ENCODE data around the gene ZC3H11A. TPM values are rescaled to one million over a fixed set of nuclear protein-coding genes. Genes with fewer than 3 reads are reported as not detected.

The ZC3H11A gene
- total RNA-seq, 2 donors from 2014 or later, result 65.6 to 66.9 TPM

GRCh38 chr1:203799157-203799556 lies 3.7 kb downstream of the ZC3H11A start:
- TF ChIP-seq CTCF (IDR thresholded peaks at IDR 0.05), result no peak
- TF ChIP-seq POLR2A (IDR thresholded peaks at IDR 0.05), result no peak
- DNase-seq (no peak), ATAC-seq (no peak)
- H3K27me3 ChIP-seq, result no peaks in the 10 kb centered on the region
- H3K4me3 ChIP-seq, result no peak overlapping the region
- intact Hi-C loops (cut with DNase I), result no loop called here
- H3K4me1 ChIP-seq, result peaks cover 70% of the 10 kb centered on the region
- 88 to 91% methylated on average over 4 of the region's 4 CpGs for WGBS, 2 donors
- H3K27ac ChIP-seq, result no peak overlapping the region
- H3K9me3 ChIP-seq, result no peaks in the 10 kb centered on the region
- no peaks in the 10 kb centered on the region for H3K36me3 ChIP-seq (replicated peaks in 1 of 2; ENCODE audit: insufficient read depth in 1 of 2, low read depth in 2 of 2)

GRCh38 chr1:203799971-203800370 lies 4.5 kb downstream of the ZC3H11A start:
- DNase-seq (no peak), ATAC-seq (no peak)
- TF ChIP-seq POLR2A (IDR thresholded peaks at IDR 0.05) (no peak), CTCF (IDR thresholded peaks at IDR 0.05) (no peak)
- no peaks in the 10 kb centered on the region for H3K36me3 ChIP-seq (replicated peaks in 1 of 2; ENCODE audit: insufficient read depth in 1 of 2, low read depth in 2 of 2)
- 13 to 29% methylated on average over 1 of the region's 1 CpG for WGBS, 2 donors
- intact Hi-C loops (cut with DNase I), result no loop called here
- H3K4me3 ChIP-seq, result no peak overlapping the region
- no peaks in the 10 kb centered on the region for H3K27me3 ChIP-seq
- H3K4me1 ChIP-seq, result peaks cover 68% of the 10 kb centered on the region
- no peaks in the 10 kb centered on the region for H3K9me3 ChIP-seq
- H3K27ac ChIP-seq, result peak overlapping the region in 1 of 4 donors; percentile 37

- DNase-seq (no peak), ATAC-seq (no peak)
- peaks cover 0 to 5% of the 10 kb centered on the region in 2 donors for H3K36me3 ChIP-seq (replicated peaks in 1 of 2; ENCODE audit: insufficient read depth in 1 of 2, low read depth in 2 of 2)
- H3K27me3 ChIP-seq, result no peaks in the 10 kb centered on the region
- peaks cover 26% of the 10 kb centered on the region for H3K4me1 ChIP-seq
- TF ChIP-seq CTCF (IDR thresholded peaks at IDR 0.05) (no peak), POLR2A (IDR thresholded peaks at IDR 0.05) (no peak)
- H3K4me3 ChIP-seq, result no peak overlapping the region
- intact Hi-C loops (cut with DNase I), result no loop called here
- no peak overlapping the region for H3K27ac ChIP-seq
- WGBS, 2 donors, result 95 to 98% methylated on average over 7 of the region's 7 CpGs
- no peaks in the 10 kb centered on the region for H3K9me3 ChIP-seq
These were observed 10.3 kb downstream of the ZC3H11A start for GRCh38 chr1:203805689-203806088.

GRCh38 chr1:203807196-203807595 lies 11.8 kb downstream of the ZC3H11A start:
- intact Hi-C loops (cut with DNase I), result no loop called here
- no peak for ATAC-seq
- peaks cover 14% of the 10 kb centered on the region for H3K4me1 ChIP-seq
- peaks cover 0 to 5% of the 10 kb centered on the region in 2 donors for H3K36me3 ChIP-seq (replicated peaks in 1 of 2; ENCODE audit: insufficient read depth in 1 of 2, low read depth in 2 of 2)
- WGBS, 2 donors, result 93 to 94% methylated on average over 2 of the region's 2 CpGs
- H3K27me3 ChIP-seq, result no peaks in the 10 kb centered on the region
- no peak overlapping the region for H3K4me3 ChIP-seq
- no peak overlapping the region for H3K27ac ChIP-seq
- DNase-seq, result no peak
- TF ChIP-seq POLR2A (IDR thresholded peaks at IDR 0.05) (no peak), CTCF (IDR thresholded peaks at IDR 0.05) (no peak)
- no peaks in the 10 kb centered on the region for H3K9me3 ChIP-seq

- WGBS, 2 donors, result 98 to 100% methylated on average over 2 of the region's 2 CpGs
These were observed 18.3 kb downstream of the ZC3H11A start for GRCh38 chr1:203813581-203814341.

More at GRCh38 chr1:203813581-203814341, 18.3 kb downstream of the ZC3H11A start:
- H3K27ac ChIP-seq, result no peak overlapping the region
- H3K4me1 ChIP-seq, result no peaks in the 10 kb centered on the region
- no peaks in the 10 kb centered on the region for H3K27me3 ChIP-seq
- intact Hi-C loops (cut with DNase I), result no loop called here
- no peak overlapping the region for H3K4me3 ChIP-seq
- no peak for TF ChIP-seq CTCF (IDR thresholded peaks at IDR 0.05)
- no peak for TF ChIP-seq POLR2A (IDR thresholded peaks at IDR 0.05)
- no peaks in the 10 kb centered on the region for H3K9me3 ChIP-seq
- ATAC-seq, result no peak
- no peak for DNase-seq
- peaks cover 8 to 11% of the 10 kb centered on the region in 2 donors for H3K36me3 ChIP-seq (replicated peaks in 1 of 2; ENCODE audit: insufficient read depth in 1 of 2, low read depth in 2 of 2)
